K562 (cell line): ENCODE measurements around the gene GFI1. TPM values are rescaled to one million over a fixed set of nuclear protein-coding genes. Genes with fewer than 3 reads are reported as not detected.

Experiments
- CTBP1 ChIP-seq: fragments of 450-650 bp; IDR thresholded peaks from 2 replicates; pipeline ENCODE4 v1.6.1; 2016; ENCODE audit warnings: borderline replicate concordance
- EGR1 ChIP-seq: fragments of 450-650 bp; conservative IDR thresholded peaks from 2 replicates; pipeline ENCODE4 v1.6.1; 2017; ENCODE audit warnings: mild to moderate bottlenecking
- HMGXB4 ChIP-seq: sonication (generic); formaldehyde crosslinking; IDR thresholded peaks from 2 replicates; pipeline ENCODE4 v1.8.1; 2023; ENCODE audit warnings: mild to moderate bottlenecking, missing genetic modification reagents
- IRF1 ChIP-seq: sonication (generic); formaldehyde crosslinking; IDR thresholded peaks from 2 replicates; pipeline ENCODE4 v1.8.0; 2022; ENCODE audit warnings: missing genetic modification reagents, mild to moderate bottlenecking, borderline replicate concordance
- PKNOX1 ChIP-seq: fragments of 450-650 bp; IDR thresholded peaks from 2 replicates; pipeline ENCODE4 v1.6.1; 2016
- POLR2AphosphoS2 ChIP-seq: IDR thresholded peaks from 2 replicates; pipeline ENCODE4 v1.6.1; 2012; ENCODE audit warnings: low read length, improper control_type of control experiment
- TCF7 ChIP-seq: sonication (generic); IDR thresholded peaks from 2 replicates; pipeline ENCODE4 v1.6.1; 2016; ENCODE audit warnings: antibody characterized with exemption, borderline replicate concordance
- ZC3H8 ChIP-seq: fragments of 450-650 bp; IDR thresholded peaks from 2 replicates; pipeline ENCODE4 v1.6.1; 2017
- ZMIZ1 ChIP-seq, 2 experiments: fragments of 150-350 bp in 1 of 2; IDR thresholded peaks; 2 replicates each; pipeline ENCODE4 v1.6.1; 2012 to 2016; ENCODE audit warnings: low read depth in 2 of 2, low read length in 2 of 2, mild to moderate bottlenecking in 1 of 2, moderate library complexity in 1 of 2
- ZNF778 ChIP-seq: fragments of 450-650 bp; formaldehyde crosslinking; IDR thresholded peaks from 2 replicates; pipeline ENCODE4 v1.4.0; 2020; ENCODE audit warnings: mild to moderate bottlenecking, moderate library complexity
- polyA plus RNA-seq, 8 experiments: library from polyadenylated mRNA; depleted of rRNA in 4 of 8; stranded (reverse) in 5 of 8; unstranded in 3 of 8; fragments of >200 nt; fragmentation: Nextera tagmentation in 2 of 8; fragmentation: Illumina TruSeq in 1 of 8; extraction: Ambion mirVana in 2 of 8; extraction: Trizol in 1 of 8; gene quantifications; 2 replicates each; pipeline versions ENCODE4 v1.2.1 to v1.2.3, GENCODE V29; 2011 to 2014; ENCODE audit warnings: inconsistent platforms in 1 of 8, missing spikeins in 1 of 8
- total RNA-seq, 7 experiments: library from RNA; depleted of rRNA in 6 of 7; stranded (reverse); fragments of >200 nt in 6 of 7; fragmentation: Illumina TruSeq in 2 of 7; extraction: Trizol in 2 of 7; gene quantifications; 2 replicates each; pipeline versions ENCODE4 v1.2.1 to v1.2.3, GENCODE V29; 2011 to 2021; ENCODE audit warnings: low replicate concordance in 1 of 7
- TF ChIP-seq, protein P1 (sequence below): sonication (generic); formaldehyde crosslinking; IDR thresholded peaks from 2 replicates; pipeline ENCODE4 v1.8.1; 2023; ENCODE audit warnings: mild to moderate bottlenecking, missing genetic modification reagents
- TF ChIP-seq, protein P2 (sequence below): fragments of 250-450 bp; sonication (Bioruptor Pico); IDR thresholded peaks from 2 replicates; pipeline ENCODE4 v1.8.0; 2022; ENCODE audit warnings: moderate library complexity, mild to moderate bottlenecking, inconsistent platforms
- TF ChIP-seq, protein P3 (sequence below): sonication (generic); formaldehyde crosslinking; IDR thresholded peaks from 2 replicates; pipeline ENCODE4 v1.8.0; 2022; ENCODE audit warnings: missing genetic modification reagents, mild to moderate bottlenecking, borderline replicate concordance

Gene GFI1
- total and polyA plus RNA-seq, 9 of the 15 experiments (the other 6 are each of a cell fraction or from before 2014, with no cell fraction given): 0.07 to 0.93 (median 0.46) TPM

GRCh38 chr1:92459871-92460320, 26.8 kb downstream of the GFI1 start (continued):
- no peak for TF ChIP-seq HMGXB4 (CRISPR knock-in tag)
- no peak for TF ChIP-seq PKNOX1
- no peak for TF ChIP-seq POLR2AphosphoS2
- peak; percentile 30; the same call in 1 of the 2 replicates for TF ChIP-seq CTBP1
- TF ChIP-seq, protein P1, sequence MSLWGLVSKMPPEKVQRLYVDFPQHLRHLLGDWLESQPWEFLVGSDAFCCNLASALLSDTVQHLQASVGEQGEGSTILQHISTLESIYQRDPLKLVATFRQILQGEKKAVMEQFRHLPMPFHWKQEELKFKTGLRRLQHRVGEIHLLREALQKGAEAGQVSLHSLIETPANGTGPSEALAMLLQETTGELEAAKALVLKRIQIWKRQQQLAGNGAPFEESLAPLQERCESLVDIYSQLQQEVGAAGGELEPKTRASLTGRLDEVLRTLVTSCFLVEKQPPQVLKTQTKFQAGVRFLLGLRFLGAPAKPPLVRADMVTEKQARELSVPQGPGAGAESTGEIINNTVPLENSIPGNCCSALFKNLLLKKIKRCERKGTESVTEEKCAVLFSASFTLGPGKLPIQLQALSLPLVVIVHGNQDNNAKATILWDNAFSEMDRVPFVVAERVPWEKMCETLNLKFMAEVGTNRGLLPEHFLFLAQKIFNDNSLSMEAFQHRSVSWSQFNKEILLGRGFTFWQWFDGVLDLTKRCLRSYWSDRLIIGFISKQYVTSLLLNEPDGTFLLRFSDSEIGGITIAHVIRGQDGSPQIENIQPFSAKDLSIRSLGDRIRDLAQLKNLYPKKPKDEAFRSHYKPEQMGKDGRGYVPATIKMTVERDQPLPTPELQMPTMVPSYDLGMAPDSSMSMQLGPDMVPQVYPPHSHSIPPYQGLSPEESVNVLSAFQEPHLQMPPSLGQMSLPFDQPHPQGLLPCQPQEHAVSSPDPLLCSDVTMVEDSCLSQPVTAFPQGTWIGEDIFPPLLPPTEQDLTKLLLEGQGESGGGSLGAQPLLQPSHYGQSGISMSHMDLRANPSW: no peak
- TF ChIP-seq ZC3H8: no peak
- no peak for TF ChIP-seq TCF7
- TF ChIP-seq, protein P2, sequence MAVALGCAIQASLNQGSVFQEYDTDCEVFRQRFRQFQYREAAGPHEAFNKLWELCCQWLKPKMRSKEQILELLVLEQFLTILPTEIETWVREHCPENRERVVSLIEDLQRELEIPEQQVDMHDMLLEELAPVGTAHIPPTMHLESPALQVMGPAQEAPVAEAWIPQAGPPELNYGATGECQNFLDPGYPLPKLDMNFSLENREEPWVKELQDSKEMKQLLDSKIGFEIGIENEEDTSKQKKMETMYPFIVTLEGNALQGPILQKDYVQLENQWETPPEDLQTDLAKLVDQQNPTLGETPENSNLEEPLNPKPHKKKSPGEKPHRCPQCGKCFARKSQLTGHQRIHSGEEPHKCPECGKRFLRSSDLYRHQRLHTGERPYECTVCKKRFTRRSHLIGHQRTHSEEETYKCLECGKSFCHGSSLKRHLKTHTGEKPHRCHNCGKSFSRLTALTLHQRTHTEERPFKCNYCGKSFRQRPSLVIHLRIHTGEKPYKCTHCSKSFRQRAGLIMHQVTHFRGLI: no peak
- TF ChIP-seq ZNF778 (CRISPR knock-in tag): no peak
- TF ChIP-seq IRF1 (CRISPR knock-in tag): no peak
- TF ChIP-seq EGR1: no peak
- TF ChIP-seq, protein P3, sequence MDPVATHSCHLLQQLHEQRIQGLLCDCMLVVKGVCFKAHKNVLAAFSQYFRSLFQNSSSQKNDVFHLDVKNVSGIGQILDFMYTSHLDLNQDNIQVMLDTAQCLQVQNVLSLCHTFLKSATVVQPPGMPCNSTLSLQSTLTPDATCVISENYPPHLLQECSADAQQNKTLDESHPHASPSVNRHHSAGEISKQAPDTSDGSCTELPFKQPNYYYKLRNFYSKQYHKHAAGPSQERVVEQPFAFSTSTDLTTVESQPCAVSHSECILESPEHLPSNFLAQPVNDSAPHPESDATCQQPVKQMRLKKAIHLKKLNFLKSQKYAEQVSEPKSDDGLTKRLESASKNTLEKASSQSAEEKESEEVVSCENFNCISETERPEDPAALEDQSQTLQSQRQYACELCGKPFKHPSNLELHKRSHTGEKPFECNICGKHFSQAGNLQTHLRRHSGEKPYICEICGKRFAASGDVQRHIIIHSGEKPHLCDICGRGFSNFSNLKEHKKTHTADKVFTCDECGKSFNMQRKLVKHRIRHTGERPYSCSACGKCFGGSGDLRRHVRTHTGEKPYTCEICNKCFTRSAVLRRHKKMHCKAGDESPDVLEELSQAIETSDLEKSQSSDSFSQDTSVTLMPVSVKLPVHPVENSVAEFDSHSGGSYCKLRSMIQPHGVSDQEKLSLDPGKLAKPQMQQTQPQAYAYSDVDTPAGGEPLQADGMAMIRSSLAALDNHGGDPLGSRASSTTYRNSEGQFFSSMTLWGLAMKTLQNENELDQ (CRISPR knock-in tag): no peak
- TF ChIP-seq ZMIZ1 (IDR thresholded peaks at IDR 0.05; ENCODE audit: low read depth in 2 of 2, low read length in 2 of 2): no peak
